Measurements from ENCODE around the gene CABP5. TPM values are rescaled to one million over a fixed set of nuclear protein-coding genes. Genes with fewer than 3 reads are reported as not detected.

CABP5 gene
- total RNA-seq, 1 donor from 2014 or later: not detected

DNA sequence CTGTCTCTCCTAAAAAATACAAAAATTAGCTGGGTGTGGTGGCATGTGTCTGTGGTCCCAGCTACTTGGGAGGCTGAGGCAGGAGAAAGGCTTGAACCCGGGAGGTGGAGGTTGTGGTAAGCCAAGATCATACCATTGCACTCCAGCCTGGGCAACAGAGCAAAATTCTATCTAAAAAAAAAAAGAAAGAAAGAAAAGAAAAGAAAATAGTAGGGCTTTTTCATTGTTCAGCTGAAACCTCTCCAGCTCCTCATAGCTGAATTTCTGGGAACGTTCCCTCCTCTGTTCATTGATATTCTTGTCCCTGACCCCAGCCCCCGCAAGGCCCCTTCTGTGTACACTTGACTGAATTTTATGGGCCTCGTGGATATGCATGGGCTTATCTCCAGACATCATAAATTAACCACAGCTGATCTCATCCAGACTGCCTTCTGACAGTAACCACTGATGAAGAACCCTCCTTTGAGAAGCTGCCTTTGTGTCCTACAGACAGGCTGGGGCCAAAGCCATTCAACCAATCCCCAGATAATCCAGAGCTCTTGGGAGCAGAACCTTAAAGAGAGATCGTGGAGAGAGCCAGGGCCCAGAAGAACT lies 49.6 kb downstream of the CABP5 start, which contains the start of gene ELSPBP1:
ELSPBP1 (plus strand) TSS at position 424 of the 594 bp plus-strand sequence. CDS start 14,036 bp downstream, outside the sequence.
- H3K9me3 Mint-ChIP-seq: no peaks in the 10 kb centered on the region
- peaks cover 45% of the 10 kb centered on the region for H3K27me3 Mint-ChIP-seq
- no peak within 1 kb of the TSS for H3K4me3 Mint-ChIP-seq
- no peak within 1 kb of the TSS for H3K27ac Mint-ChIP-seq
- H3K36me3 Mint-ChIP-seq: no peaks in the 10 kb centered on the region
- no peaks in the 10 kb centered on the region for H3K4me1 Mint-ChIP-seq (ENCODE audit: unreplicated experiment)
- TF ChIP-seq, protein P1, sequence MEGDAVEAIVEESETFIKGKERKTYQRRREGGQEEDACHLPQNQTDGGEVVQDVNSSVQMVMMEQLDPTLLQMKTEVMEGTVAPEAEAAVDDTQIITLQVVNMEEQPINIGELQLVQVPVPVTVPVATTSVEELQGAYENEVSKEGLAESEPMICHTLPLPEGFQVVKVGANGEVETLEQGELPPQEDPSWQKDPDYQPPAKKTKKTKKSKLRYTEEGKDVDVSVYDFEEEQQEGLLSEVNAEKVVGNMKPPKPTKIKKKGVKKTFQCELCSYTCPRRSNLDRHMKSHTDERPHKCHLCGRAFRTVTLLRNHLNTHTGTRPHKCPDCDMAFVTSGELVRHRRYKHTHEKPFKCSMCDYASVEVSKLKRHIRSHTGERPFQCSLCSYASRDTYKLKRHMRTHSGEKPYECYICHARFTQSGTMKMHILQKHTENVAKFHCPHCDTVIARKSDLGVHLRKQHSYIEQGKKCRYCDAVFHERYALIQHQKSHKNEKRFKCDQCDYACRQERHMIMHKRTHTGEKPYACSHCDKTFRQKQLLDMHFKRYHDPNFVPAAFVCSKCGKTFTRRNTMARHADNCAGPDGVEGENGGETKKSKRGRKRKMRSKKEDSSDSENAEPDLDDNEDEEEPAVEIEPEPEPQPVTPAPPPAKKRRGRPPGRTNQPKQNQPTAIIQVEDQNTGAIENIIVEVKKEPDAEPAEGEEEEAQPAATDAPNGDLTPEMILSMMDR (conservative IDR thresholded peaks at IDR 0.05): no peak
- no peak for DNase-seq (ENCODE audit: extremely low spot score, unreplicated experiment)

DNA sequence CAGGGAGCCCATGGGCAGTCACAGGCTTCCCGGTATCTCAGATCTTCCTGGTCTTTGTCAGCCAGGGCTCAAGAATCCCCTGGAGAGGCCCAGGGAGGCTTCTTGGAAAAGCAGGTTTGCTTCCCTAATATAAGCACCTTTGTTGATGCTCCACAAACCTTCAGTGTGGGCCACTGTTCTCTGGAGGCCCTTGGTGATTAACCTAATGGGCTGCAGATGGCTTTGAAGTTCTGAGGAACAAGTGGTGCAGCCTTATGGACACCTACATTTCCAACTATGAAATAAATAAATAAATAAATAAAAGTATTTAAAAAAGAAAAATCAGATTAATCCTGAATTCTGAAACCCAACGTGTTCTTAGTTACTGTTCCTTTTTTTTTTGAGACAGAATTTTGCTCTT lies 51.8 kb downstream of the CABP5 start, which contains the start of gene BSPH1:
BSPH1 (minus strand) TSS at position 101 of the 400 bp plus-strand sequence; CDS start at position 12, 89 bp downstream.
- peaks cover 46% of the 10 kb centered on the region for H3K27me3 Mint-ChIP-seq

DNA sequence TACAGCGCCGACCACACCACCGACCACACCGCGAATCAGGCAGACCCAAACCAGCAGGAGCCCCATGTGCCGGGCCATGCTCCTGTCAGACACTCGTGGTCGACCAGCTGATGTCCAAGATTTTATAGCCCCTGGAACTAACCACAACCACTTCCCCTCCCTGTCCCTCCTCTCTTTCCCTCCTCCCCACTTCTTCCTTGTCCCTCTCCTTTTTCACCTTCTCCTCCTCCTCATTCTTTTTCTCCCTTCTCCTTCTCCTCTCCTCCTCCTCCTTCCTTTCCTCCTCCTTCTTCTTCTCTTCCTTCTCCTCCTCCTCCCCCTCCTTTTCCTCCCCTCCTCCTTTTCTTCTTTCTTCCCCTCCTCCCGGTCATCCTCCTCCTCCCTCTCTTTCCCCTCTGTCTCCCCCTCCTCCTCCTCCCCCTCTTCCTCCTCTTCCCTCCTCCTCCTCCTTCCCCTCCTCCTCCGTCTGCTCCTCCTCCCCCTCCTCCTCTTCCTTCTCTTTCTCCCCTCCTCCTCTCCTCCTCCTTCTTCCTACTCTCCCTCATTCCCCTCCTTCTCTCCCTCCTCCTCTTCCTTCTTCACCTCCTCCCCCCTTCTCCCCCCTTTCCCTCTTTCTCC lies 52.6 kb downstream of the CABP5 start:
- peaks cover 40% of the 10 kb centered on the region for H3K27me3 Mint-ChIP-seq
- H3K4me1 Mint-ChIP-seq (ENCODE audit: unreplicated experiment): no peaks in the 10 kb centered on the region
- TF ChIP-seq, protein P1 (conservative IDR thresholded peaks at IDR 0.05): no peak
- no peak for DNase-seq (ENCODE audit: extremely low spot score, unreplicated experiment)
- no peak overlapping the region for H3K4me3 Mint-ChIP-seq
- H3K9me3 Mint-ChIP-seq: no peaks in the 10 kb centered on the region
- H3K36me3 Mint-ChIP-seq: no peaks in the 10 kb centered on the region
- no peak overlapping the region for H3K27ac Mint-ChIP-seq

More for the DNA sequence above, 51.8 kb downstream of the CABP5 start, which contains the start of gene BSPH1:
- no peak within 1 kb of the TSS for H3K4me3 Mint-ChIP-seq
- H3K9me3 Mint-ChIP-seq: no peaks in the 10 kb centered on the region
- H3K4me1 Mint-ChIP-seq (ENCODE audit: unreplicated experiment): no peaks in the 10 kb centered on the region
- TF ChIP-seq, protein P1 (conservative IDR thresholded peaks at IDR 0.05): no peak
- no peak within 1 kb of the TSS for H3K27ac Mint-ChIP-seq
- no peaks in the 10 kb centered on the region for H3K36me3 Mint-ChIP-seq
- DNase-seq (ENCODE audit: extremely low spot score, unreplicated experiment): no peak

Other genes with a start within 250 kb of the CABP5 start
- gene TPRX1, start 239.5 kb downstream of the CABP5 start, total RNA-seq (ENCODE audit: low replicate concordance): not detected in 2 replicates
- gene CRX, start 222.1 kb downstream of the CABP5 start, total RNA-seq (ENCODE audit: low replicate concordance): not detected in 2 replicates
- not detected in 2 replicates for gene TPRX2, start 184.8 kb downstream of the CABP5 start, total RNA-seq (ENCODE audit: low replicate concordance)
- 4.4 and 9.8 TPM in 2 replicates for gene SULT2A1, start 157.8 kb downstream of the CABP5 start, total RNA-seq (ENCODE audit: low replicate concordance)
- not detected in 2 replicates for gene BSPH1, start 51.9 kb downstream of the CABP5 start, total RNA-seq (ENCODE audit: low replicate concordance)
- gene ELSPBP1, start 49.4 kb downstream of the CABP5 start, total RNA-seq (ENCODE audit: low replicate concordance): not detected in 2 replicates
- 1.1 and 3.2 TPM in 2 replicates for gene PLA2G4C, start 66.7 kb upstream of the CABP5 start, total RNA-seq (ENCODE audit: low replicate concordance)
- gene LIG1, start 126.3 kb upstream of the CABP5 start, total RNA-seq (ENCODE audit: low replicate concordance): 48.4 and 84.9 TPM in 2 replicates
- 6.7 and 10.7 TPM in 2 replicates for gene ZSWIM9, start 126.6 kb upstream of the CABP5 start, total RNA-seq (ENCODE audit: low replicate concordance)
- gene CARD8, start 211.8 kb upstream of the CABP5 start, total RNA-seq (ENCODE audit: low replicate concordance): 21.9 and 50.4 TPM in 2 replicates
- 1.5 and 7.4 TPM in 2 replicates for gene ZNF114, start 226.0 kb upstream of the CABP5 start, total RNA-seq (ENCODE audit: low replicate concordance)